ENCODE data around the gene RAB4A.

Gene RAB4A

GRCh38 chr1:229280037-229280828, 9.3 kb downstream of the RAB4A start:
- no peak for TF ChIP-seq CTCF (IDR thresholded peaks at IDR 0.05)
- no peak for DNase-seq (ENCODE audit: low spot score)
- Histone ChIP-seq H3K27ac (no peak overlapping the region), H3K4me3 (no peak overlapping the region)

- Histone ChIP-seq H3K4me3 (no peak overlapping the region), H3K27ac (no peak overlapping the region)
- DNase-seq (ENCODE audit: low spot score): no peak
- no peak for TF ChIP-seq CTCF (IDR thresholded peaks at IDR 0.05)
Measured at GRCh38 chr1:229280921-229281320, 10.0 kb downstream of the RAB4A start.

GRCh38 chr1:229281339-229281926, 10.5 kb downstream of the RAB4A start:
- no peak for TF ChIP-seq CTCF (IDR thresholded peaks at IDR 0.05)
- no peak for DNase-seq (ENCODE audit: low spot score)
- H3K27ac ChIP-seq: no peak overlapping the region
- H3K4me3 ChIP-seq: no peak overlapping the region

GRCh38 chr1:229282295-229282823, 11.4 kb downstream of the RAB4A start:
- TF ChIP-seq CTCF (IDR thresholded peaks at IDR 0.05): no peak
- no peak overlapping the region for H3K27ac ChIP-seq
- no peak overlapping the region for H3K4me3 ChIP-seq
- no peak for DNase-seq (ENCODE audit: low spot score)

- H3K4me3 ChIP-seq: no peak overlapping the region
- no peak for TF ChIP-seq CTCF (IDR thresholded peaks at IDR 0.05)
- no peak overlapping the region for H3K27ac ChIP-seq
- no peak for DNase-seq (ENCODE audit: low spot score)
Measured at GRCh38 chr1:229283183-229283611, 12.3 kb downstream of the RAB4A start.

- no peak for DNase-seq (ENCODE audit: low spot score)
- no peak overlapping the region for H3K4me3 ChIP-seq
- TF ChIP-seq CTCF (IDR thresholded peaks at IDR 0.05): no peak
- H3K27ac ChIP-seq: no peak overlapping the region
Measured at GRCh38 chr1:229284887-229285286, 14.0 kb downstream of the RAB4A start.

GRCh38 chr1:229285440-229285839, 14.5 kb downstream of the RAB4A start:
- DNase-seq (ENCODE audit: low spot score): no peak
- no peak for TF ChIP-seq CTCF (IDR thresholded peaks at IDR 0.05)
- Histone ChIP-seq H3K27ac (no peak overlapping the region), H3K4me3 (no peak overlapping the region)

Measured in coronary artery (tissue), 2 donors.